Stimulated activated CD8-positive, alpha-beta memory T cell treated with anti-CD3 and anti-CD28 coated beads, Interleukin-7, amount 100 ng/mL, for 24 hours (primary cell): ENCODE data around the gene POLG2.
"Not testable (repeated sequence)": the region's sequence is repeated elsewhere in the genome, so short reads cannot be mapped to it uniquely, and the experiment has no call there.

ENCODE experiments used
- DNase-seq: peaks from one replicate; pipeline ENCODE4 v3.0.0-alpha.2; 2020; ENCODE audit warnings: low read depth

Gene POLG2

DNA sequence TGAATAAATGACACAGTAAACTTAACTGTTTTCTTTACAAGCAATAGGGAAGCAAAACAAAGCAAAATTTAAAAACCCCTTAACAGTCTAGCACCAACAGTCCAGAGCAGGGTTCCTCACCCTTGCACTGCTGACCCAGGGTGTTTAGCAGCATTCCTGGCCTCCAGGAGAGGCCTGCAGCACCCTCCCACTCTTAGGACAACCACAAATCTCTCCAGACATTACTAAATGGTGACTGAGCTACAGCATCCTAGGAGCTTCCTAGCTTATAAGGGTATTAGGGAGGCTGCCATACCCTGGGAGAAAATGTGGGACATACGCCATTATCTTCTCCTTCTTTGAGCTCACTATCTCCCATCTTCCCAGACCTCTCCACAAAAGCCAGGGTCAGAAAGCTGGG is 15.9 kb downstream of the POLG2 start:
- DNase-seq: no peak

DNA sequence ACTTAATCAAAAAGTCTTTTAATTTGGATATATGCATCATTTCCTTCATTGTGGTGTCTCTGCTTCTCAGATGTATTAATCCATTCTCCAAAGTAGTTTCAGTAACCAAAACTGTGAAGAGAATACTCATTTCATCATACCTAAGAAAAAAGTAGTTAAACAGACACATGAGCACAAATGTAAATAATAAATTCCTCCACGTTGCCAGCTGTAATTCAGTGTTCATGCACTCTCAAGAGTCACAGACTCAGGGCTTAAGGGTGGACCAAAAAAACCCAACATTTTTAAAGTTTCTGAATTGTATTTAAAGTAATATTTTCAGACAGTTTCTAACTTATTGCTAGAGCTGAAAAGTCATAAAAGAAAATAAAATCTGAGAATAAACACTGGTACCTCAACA is 19.0 kb downstream of the POLG2 start:
- DNase-seq: no peak

DNA sequence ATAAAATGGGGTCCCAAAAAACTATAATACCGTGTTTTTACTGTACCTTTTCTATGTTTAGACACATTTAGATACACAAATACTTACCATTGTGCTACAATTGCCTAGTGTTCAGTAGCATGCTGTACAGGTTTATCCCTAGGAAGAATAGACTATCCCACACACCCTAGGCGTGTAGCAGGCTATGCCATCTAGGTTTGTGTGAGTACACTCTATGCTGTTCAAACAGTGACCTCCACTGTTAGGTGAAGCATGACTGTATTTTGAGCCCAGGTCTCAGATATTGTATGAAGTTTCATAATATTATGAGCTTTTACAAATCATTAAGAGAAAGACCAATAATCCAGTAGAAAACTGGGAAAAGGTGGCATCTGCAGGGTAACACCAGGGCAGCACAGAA is 24.3 kb downstream of the POLG2 start:
- no peak for DNase-seq

DNA sequence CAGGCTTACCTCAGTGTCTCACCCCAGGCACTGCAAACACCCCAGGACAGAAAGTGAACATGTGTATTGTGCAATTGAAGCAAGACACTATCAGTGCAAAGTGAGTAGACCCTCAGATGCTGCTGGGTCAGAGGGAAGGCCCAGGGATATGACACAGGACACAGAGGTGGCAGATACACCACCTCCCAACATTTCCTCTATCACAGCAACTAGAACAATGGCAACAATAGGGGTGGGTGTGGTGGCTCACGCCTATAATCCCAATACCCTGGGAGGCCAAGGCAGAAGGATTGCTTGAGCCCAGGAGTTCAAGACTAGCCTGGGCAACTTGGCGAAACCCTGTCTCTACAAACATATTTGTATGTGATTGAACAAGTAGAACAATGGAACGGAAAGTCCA is 25.4 kb downstream of the POLG2 start:
- DNase-seq: no peak

DNA sequence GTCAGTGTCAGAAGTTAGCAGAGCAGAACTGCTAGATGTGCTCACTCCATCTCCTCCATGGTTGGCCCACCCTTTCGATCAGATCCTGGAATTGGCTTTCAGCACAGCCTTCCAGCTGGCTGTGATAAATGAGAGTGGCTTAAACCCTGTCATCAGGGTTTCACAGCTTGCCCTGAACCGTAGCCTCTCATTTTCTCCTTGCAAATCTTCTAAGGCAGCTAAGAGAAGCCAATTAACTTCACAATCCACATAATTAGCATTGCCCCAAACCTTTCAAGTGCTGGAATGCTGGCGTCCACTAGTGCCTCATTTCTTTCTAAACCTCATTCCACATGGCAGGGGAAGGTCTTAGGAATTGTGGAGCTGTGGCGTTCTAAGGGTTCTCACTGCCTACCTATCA is 26.2 kb downstream of the POLG2 start:
- DNase-seq: no peak

DNA sequence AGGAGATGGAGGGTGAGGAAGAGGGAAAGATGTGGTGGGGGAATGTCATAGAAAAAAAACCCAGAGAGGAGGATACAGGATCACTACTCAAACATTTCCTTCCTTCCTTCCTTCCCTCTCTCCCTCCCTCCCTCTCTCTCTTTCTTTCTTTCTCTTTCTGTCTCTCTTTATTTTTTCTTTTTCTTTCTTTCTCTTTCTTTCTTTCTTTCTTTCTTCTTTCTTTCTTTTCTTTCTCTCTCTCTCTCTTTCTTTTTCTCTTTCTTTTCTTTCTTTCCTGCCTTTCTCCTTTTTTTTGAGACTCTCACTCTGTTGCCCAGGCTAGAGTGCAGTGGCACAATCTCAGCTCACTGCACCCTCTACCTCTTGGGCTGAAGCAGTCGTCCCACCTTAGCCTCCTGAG is 30.0 kb downstream of the POLG2 start:
- DNase-seq: not testable (repeated sequence)

DNA sequence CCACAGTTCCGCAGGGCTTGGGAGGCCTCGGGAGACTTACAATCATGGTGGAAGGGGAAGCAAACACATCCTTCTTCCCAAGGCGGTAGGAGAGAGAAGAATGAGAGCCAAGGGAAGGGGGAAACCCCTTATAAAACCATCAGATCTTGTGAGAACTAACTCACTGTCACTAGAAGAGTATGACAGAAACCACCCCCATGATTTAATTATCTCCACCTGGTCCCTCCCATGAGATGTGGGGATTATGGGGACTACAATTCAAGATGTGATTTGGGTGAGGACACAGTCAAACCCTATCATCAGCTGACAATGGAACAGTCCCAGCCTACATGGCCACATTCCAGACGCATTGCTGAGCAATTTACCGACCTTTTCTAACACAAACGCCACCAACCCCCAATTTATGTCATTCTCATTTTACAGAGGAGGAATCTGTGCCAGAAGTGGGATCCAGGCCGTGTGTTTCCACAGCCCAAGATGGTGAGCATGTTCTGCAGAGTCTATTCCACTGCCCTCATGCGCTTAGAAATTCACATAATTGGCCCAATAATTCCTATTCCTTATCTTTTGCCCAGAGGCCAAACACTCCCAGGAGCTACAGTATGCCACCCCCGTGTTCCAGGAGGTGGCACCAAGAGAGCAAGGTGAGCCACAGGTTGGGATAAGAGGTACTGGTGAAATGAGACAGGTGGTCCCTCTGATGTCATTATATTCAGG is 30.7 kb downstream of the POLG2 start:
- no peak for DNase-seq

DNA sequence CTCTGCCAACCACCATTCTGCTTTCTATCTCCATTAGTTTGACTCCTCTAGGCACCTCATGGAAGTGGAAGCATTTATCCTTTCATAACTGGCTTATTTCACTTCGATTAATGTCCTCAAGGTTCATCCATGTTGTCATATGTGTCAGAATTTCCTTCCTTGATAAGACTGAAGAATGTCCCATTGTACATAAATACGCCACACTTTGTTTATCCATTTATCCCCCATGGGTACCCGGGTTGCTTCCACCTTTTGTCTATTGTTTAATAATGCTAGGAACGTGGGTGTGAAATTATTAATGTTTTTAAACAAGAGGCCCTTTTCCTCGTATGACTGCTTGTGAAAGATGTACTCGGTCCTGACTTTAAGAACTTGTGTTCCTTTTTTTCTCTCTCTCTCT is 35.1 kb downstream of the POLG2 start:
- DNase-seq: no peak

DNA sequence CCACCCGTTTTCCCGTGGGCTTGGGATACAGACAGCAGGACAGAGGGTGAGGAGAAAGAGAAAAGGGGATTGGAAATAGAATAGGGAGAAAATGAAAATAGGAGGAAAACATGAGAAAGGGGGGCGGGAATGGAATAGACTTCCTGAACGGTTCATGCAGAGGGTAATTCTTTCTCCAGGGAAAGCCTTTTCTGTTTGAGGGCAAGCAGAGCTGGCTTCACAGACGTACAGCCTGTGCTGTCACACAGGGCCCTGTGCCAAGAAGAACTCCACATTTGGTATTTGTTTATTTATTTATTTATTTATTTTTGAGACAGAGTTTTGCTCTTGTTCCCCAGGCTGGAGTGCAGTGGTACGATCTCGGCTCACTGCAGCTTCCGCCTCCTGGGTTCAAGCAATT is 35.9 kb downstream of the POLG2 start:
- no peak for DNase-seq

DNA sequence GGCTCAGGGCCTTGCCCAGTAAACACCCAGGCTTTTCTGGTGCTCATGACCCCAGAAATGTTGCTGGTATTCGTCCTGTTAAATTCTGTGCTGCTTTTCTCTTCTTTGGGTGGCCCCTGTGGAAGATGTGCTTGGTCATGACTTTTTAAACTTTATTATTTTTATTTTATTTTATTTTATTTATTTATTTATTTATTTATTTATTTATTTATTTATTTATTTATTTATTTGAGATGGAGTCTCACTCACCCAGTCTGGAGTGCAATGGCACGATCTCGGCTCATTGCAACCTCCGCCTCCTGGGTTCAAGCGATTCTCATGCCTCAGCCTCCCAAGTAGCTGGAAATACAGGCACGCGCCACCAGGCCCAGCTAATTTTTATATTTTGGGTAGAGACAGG is 37.0 kb downstream of the POLG2 start:
- not testable (repeated sequence) for DNase-seq

DNA sequence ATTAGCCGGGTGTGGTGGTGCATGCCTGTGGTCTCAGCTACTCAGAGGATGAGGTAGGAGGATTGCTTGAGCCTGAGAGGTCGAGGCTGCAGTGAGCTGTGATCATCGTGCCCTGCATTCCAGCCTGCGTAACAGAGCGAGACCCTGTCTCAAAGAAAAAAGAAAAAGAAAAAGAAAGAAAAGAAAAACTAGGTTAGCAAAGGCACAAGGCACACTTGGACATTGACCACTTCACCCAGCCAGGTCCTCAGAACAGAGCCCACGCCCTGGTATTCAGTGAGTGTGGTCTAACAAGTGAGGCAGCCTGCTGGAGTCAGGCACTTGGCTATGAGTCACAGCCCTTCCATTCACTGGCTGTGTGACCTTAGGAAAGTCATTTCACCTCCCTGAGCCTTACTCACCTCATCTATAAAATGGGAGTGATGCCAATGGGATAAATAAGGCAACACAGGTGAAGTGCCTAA is 37.5 kb downstream of the POLG2 start:
- no peak for DNase-seq

DNA sequence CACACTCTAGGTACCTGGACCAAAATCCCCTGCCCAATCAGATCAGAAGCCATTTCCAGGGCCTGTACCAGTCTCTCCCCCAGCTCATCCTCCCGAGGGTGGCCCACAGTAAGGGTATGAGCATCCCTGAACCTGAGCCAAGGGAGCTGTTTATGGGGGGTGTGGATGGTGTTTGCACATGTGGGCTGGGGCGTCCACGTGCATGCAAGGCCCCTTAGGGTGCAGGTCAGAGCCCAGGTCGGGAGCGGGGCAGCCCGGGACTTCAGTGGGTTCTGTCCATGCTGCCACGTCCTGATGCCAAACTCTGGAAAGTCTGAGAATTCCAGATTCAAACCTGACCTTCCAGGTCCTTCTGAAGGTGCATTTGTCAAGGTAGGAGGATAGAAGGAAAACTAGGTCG is 38.1 kb downstream of the POLG2 start:
- no peak for DNase-seq

DNA sequence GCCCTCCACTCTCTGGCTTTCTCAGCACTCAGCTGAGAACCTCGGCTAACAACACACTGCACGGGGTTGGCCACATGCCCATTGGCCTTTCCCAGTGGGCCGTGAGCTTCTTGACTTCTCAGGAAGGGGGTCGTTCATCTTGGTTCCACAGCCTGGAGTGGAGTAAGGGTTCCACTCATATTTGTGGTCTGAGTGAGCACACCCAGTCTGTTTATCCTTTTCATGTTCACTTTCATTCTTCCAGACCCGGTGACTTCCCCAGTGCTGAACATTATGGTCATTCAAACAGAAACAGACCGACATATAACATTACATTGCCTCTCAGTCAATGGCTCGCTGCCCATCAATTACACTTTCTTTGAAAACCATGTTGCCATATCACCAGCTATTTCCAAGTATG is 39.7 kb downstream of the POLG2 start:
- DNase-seq: no peak

DNA sequence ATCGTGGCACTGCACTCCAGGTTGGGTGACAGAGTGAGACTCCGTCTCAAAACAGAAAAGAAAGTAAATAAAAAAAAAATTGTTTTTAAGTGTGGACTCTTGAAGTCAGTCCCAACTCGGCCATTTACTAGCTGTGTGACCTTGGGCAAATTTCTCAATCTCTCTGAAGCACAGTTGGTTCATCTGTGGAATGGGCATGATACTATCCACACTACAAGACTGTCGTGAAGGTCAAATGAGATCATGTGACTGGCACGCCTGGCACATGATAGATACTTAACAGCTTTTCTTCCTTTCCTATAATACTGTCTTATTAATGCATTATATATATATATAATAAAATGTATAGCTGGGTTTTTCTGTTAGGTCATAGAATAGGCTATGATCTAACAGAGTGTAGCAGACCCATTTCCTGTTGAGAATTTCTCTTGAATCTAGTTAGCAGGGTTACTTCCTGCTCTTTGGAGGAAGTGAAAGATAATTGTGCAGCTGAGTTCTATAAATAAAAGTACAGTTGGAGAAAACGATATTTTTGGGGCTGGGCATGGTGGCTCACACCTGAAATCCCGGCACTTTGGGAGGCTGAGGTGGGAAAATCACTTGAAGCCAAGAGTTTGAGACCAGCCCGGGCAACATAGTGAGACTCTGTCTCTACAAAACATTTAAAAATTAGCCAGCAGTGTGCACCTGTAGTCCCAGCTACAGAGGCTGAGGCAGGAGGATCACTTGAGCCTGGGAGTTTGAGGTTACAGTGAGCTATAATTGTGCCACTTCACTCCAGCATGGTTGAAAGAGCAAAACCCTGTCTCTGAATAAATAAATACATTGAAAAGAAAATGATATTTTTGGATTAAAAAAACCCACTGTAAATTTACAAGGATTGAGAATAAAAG is 40.6 kb downstream of the POLG2 start:
- DNase-seq: no peak

DNA sequence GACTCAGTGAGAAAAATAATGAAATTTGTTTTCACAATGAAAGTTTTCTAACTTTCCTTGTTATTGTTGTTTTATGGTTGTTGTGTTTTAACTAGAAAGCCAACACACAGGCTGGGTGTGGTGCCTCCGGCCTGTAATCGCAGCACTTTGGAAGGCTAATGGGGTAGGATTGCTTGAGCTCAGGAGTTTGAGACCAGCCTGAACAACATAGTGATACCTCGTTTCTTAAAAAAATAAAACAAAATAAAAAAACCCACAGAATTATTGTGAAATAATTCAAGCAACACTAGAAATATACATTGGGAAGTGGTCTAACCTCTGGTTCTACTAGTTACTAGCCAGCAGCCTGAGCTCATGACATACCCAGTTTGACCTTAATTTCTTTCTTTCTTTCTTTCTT is 47.3 kb downstream of the POLG2 start:
- DNase-seq: no peak

DNA sequence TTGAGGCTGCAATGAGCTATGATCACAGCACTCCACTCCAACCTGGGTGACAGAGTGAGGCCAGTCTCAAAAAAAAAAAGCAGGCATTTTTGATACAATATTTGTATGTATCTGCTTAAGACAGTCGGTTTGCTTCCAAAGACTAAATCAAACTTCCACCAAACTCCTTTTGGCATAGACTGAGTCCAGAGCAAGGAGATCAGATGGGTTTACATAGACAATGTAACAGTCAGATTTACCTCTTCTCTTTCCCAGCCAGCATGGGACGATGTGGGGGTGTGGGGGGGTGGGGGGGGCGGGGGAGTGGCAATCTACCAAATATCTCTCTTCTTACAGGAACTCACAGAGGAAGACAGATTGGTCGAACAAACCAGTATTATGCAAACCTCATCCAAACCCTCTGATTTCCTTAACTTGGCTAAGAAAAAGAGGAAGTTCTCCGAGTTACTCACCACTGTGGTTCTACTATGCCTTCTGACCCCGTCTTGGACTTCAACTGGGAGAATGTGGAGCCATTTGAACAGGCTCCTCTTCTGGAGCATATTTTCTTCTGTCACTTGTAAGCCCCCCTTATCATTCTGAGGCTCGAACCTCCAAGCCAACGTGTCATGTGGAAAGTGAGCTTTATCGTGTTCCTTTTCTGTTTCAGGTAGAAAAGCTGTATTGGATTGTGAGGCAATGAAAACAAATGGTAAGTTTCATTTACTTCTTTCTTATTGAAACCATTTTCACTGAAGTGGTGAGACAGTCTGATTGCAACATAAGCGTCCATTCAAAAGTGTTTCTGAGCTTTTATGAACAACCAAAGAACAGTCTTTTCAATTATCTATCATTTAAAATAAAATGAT is 48.0 kb downstream of the POLG2 start, which contains the start of gene MILR1:
TSS of gene MILR1 (plus strand) at position 451 of the 848 bp plus-strand sequence. CDS start at position 505, 54 bp downstream.
- DNase-seq: no peak

DNA sequence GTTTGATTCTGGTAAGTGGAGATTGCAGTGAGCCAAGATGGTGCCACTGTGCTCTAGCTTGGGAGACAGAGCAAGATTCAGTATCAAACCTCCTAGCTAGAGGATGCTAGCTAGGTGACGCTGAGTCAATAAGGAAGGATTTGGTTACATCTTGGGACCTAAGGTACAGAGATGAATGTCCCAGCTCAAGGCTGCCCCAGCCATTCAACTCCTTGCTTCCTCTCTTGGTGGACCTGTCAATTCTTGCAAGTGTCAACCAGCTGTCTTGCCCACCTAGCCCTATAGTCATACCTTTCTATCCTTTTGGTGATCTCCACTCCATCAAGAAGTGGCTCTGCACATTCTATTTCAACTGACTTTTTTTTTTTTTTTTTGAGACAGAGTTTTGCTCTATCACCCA is 49.3 kb downstream of the POLG2 start:
- DNase-seq: no peak

DNA sequence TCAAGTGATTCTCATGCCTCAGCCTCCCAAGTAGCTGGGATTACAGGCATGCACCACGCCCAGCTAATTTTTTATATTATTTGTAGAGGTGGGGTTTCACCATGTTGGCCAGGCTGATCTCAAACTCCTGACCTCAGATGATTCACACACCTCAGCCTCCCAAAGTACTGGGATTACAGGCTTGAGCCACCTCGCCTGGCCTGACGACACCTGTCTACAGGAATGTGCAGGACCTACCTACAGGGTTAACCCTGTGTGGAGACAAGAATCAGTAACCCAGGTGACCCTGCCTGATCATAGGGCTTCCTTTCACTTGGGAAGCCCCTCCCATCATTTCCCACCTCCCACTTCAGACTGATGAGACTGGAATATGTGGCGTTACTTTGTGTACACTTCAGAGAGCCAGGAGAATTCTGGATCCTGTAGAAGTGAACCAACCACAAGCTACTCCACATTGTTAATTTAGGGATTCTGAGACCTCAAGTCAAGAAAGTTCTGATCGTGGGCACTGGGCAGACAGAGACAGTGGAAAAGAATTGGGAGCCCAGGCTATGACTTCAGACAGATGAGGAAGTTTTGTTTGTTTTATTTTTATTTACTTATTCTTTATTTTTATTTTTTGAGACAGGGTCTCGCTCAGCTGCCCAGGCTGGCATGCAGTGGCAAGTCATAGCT is 53.6 kb downstream of the POLG2 start:
- DNase-seq: no peak

DNA sequence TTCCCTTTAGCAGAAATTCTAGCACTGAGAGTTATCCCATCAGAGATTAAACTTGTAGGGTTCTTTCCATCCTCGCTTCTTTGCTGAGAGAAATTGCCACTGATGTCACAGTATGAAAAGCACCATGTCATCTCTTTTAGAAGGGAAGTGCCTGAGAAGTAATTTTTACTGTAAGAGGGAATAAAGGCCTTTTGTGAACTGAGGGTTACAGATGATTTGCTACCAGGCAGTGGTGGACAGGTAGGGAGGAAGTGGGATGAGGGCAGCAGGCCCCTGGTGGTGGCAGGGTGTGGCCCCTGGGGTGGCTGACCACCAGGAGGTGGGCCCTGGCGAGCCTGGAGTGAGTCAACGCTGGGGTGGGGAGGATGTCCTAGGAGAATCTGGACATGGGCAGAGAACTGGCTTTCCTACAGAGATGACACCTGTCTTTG is 54.3 kb downstream of the POLG2 start:
- no peak for DNase-seq

DNA sequence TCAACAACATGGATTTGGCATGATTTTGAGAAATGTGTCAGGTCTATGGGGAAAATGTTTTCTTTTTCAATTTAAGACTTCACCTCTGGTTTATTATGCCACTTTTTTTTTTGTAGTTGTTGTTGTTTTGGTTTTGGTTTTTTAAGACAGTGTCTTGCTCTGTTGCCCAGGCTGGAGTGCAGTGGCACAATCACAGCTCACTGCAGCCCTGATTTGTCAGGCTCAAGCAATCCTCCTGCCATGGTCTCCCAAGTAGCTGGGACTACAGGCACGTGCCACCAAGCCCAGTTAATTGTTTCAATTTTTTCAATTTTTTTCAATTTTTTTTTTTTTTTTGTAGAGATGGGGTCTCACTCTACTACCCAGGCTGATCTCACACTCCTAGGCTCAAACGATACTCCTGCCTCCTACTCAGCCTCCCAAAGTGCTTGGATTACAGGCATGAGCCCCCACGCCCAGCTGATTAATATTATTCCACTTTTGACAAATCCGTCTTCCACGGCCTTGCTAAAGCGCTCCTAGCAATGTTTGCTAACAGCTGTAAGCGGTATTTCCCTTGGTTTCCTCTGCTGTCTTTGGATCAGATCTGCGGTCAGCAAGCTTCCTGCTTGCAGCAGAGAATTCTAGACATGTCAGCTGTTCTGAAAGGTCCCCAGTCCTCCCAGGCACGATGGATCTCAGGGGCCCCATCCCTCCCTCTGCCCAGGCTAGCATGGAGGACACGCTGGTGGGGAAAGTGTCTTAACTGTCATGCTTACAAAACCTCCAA is 54.9 kb downstream of the POLG2 start:
- DNase-seq: no peak

DNA sequence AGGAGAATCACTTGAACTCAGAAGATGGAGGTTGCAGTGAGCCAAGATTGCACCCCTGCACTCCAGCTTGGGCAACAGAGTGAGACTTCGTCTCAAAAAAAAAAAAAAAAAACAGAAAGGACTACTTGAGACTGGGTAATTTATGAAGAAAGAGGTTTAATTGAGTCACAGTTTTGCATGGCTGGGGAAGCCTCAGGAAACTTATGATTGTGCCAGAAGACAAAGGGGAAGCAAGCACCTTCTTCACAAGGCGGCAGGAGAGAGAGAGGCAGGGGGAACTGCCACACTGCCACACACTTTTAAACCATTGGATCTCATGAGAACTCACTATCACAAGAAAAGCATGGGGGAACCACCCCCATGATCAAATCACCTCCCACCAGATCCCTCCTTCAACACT is 56.9 kb downstream of the POLG2 start:
- DNase-seq: no peak
